ENCODE data around the gene DNAH17. TPM values are rescaled to one million over a fixed set of nuclear protein-coding genes. Genes with fewer than 3 reads are reported as not detected.

Gene DNAH17
- total and polyA plus RNA-seq, 2 donors (not counting 3 experiments of a cell fraction or from before 2014, with no cell fraction given) = not detected

- TF ChIP-seq GATA2 (IDR thresholded peaks at IDR 0.05; ENCODE audit: insufficient read depth, insufficient read length, low read depth, low read length) (no peak), POLR2A (IDR thresholded peaks at IDR 0.05; ENCODE audit: low read depth, low read length) (no peak), CTCF (IDR thresholded peaks at IDR 0.05; ENCODE audit: extremely low read depth in 1 of 2, insufficient read depth in 1 of 2, low read depth in 1 of 2, low read length in 2 of 2) (no peak), EZH2 (IDR thresholded peaks at IDR 0.05; ENCODE audit: borderline replicate concordance, low read depth, low read length, severe bottlenecking) (no peak), MAX (IDR thresholded peaks at IDR 0.05; ENCODE audit: insufficient read depth, insufficient read length) (no peak), JUN (IDR thresholded peaks at IDR 0.05; ENCODE audit: borderline replicate concordance, insufficient read depth, insufficient read length, low read depth) (no peak)
- H3K4me3 ChIP-seq (replicated peaks in 1 of 3; ENCODE audit: insufficient read depth in 1 of 3, low read depth in 1 of 3, low read length in 3 of 3) = no peak overlapping the region
- ChIA-PET POLR2A (no interaction called here), CTCF (interaction anchor here (2.1 to 2.4 kb wide), 2 partner anchors 104 to 105 kb away, joined by 5 to 6 read pairs; no protein-coding TSS in a partner anchor)
- no peak overlapping the region for H3K4me2 ChIP-seq (ENCODE audit: insufficient read depth, low read length)
- H3K9ac ChIP-seq (replicated peaks; ENCODE audit: extremely low read depth, insufficient read depth, low read length) = no peak overlapping the region
- no TSS peak for BruUV-seq (replicated peaks)
- H3K9me1 ChIP-seq (replicated peaks; ENCODE audit: control insufficient read depth, extremely low read depth, insufficient read depth, low read length) = no peaks in the 10 kb centered on the region
- no peaks in the 10 kb centered on the region for H3K9me3 ChIP-seq (replicated peaks; ENCODE audit: control insufficient read depth, insufficient read depth, low read length)
- H3K79me2 ChIP-seq (ENCODE audit: control insufficient read depth, insufficient read depth, low read length) = no peaks in the 10 kb centered on the region
- H2AFZ ChIP-seq (ENCODE audit: low read depth, low read length) = no peak overlapping the region
- FAIRE-seq (no peak), DNase-seq (ENCODE audit: low read depth, low spot score) (no peak)
- H3K27ac ChIP-seq (ENCODE audit: insufficient read depth, low read depth, low read length) = no peak overlapping the region
- dilution Hi-C loops (cut with MboI; ENCODE audit: extremely low pct_ligation_motif_present, low sequenced_read_pairs) = no loop called here
- no peaks in the 10 kb centered on the region for H3K36me3 ChIP-seq (ENCODE audit: control insufficient read depth in 2 of 2, extremely low read depth in 1 of 2, insufficient read depth in 2 of 2, low read length in 2 of 2)
- intact Hi-C loops (cut with micrococcal nuclease) = no loop called here
- no peaks in the 10 kb centered on the region for H3K27me3 ChIP-seq (ENCODE audit: control insufficient read depth in 2 of 2, insufficient read depth in 2 of 2, low read length in 2 of 2)
- H3K4me1 ChIP-seq (ENCODE audit: control insufficient read depth, extremely low read depth, insufficient read depth, low read length) = no peaks in the 10 kb centered on the region
- H4K20me1 ChIP-seq (replicated peaks; ENCODE audit: control insufficient read depth, extremely low read depth, insufficient read depth, low read length) = no peaks in the 10 kb centered on the region
Measured at GRCh38 chr17:78601577-78602190, 24.5 kb upstream of the DNAH17 start.

All from endothelial cell of umbilical vein (primary cell).